GM12878 (cell line): ENCODE results near the gene FTSJ1. TPM values are rescaled to one million over a fixed set of nuclear protein-coding genes. Genes with fewer than 3 reads are reported as not detected.

Experiments used
- ATAC-seq: fragments of 200-7000 bp; cut with Tn5 transposase; 3 replicates; pipeline ENCODE4 v1.9.1; 2020; ENCODE audit warnings: mild to moderate bottlenecking, moderate library complexity
- BruUV-seq: library from RNA; stranded (reverse); fragments of 400-500 nt; replicated peaks from 2 replicates; lab custom pipeline; 2021; lab: Mats Ljungman, UMichigan
- CTCF ChIA-PET: fragments of 300-600 bp; sonication (Branson Sonifier 250); formaldehyde crosslinking; extraction: SDS; loops from one replicate; lab custom pipeline; 2021; ENCODE audit warnings: inconsistent platforms; lab: Yijun Ruan, JAX
- POLR2A ChIA-PET: fragments of 350-600 bp; formaldehyde crosslinking; extraction: SDS; loops from one replicate; lab custom pipeline; 2021; ENCODE audit warnings: inconsistent platforms; lab: Charles Lee
- RAD21 ChIA-PET: fragments of 300-600 bp; sonication (Branson Sonifier 250); formaldehyde crosslinking; loops from one replicate; lab custom pipeline; 2023; ENCODE audit warnings: antibody characterized with exemption; ENCODE audit not compliant: unreplicated experiment; lab: Charles Lee
- SMC1A ChIA-PET: fragments of 300-600 bp; sonication (Branson Sonifier 250); formaldehyde crosslinking; loops from one replicate; lab custom pipeline; 2023; ENCODE audit not compliant: unreplicated experiment, uncharacterized antibody; lab: Charles Lee
- DNase-seq: peaks from one replicate; pipeline ENCODE4 v3.0.0-alpha.2; 2011; ENCODE audit warnings: low read depth, low spot score
- FAIRE-seq: peaks from 3 replicates; lab custom pipeline; 2011; peaks lifted over from hg19 to GRCh38; lab: Jason Lieb, UNC
- H2AFZ ChIP-seq: 2 replicates; pipeline ENCODE4 v1.6.0; 2011; ENCODE audit warnings: low read depth, low read length, control low read depth; ENCODE audit not compliant: control insufficient read depth
- H3K27ac ChIP-seq: 2 replicates; pipeline ENCODE4 v1.5.1; 2011; ENCODE audit warnings: control low read depth; ENCODE audit not compliant: control insufficient read depth, insufficient read depth
- H3K27me3 ChIP-seq, 2 experiments: replicated peaks in 1 of 2; 2 replicates each; pipeline versions ENCODE4 v1.6.0 to v1.6.1; 2011; ENCODE audit warnings: low read length in 1 of 2; ENCODE audit not compliant: control insufficient read depth in 2 of 2, insufficient read depth in 2 of 2
- H3K36me3 ChIP-seq, 2 experiments: 2 replicates each; pipeline ENCODE4 v1.5.1; 2011; ENCODE audit warnings: low read length in 1 of 2; ENCODE audit not compliant: control insufficient read depth in 2 of 2, insufficient read depth in 2 of 2
- H3K4me1 ChIP-seq: 2 replicates; pipeline ENCODE4 v1.6.1; 2011; ENCODE audit warnings: mild to moderate bottlenecking, low read length, moderate library complexity, mixed read lengths; ENCODE audit not compliant: control insufficient read depth, insufficient read depth
- H3K4me2 ChIP-seq: 2 replicates; pipeline ENCODE4 v1.6.0; 2011; ENCODE audit warnings: control low read depth; ENCODE audit not compliant: control insufficient read depth, insufficient read depth
- H3K4me3 ChIP-seq: fragments of 200-600 bp; sonication (generic); 2 replicates; pipeline ENCODE4 v1.5.1; 2016
- H3K79me2 ChIP-seq: 2 replicates; pipeline ENCODE4 v1.6.0; 2011; ENCODE audit warnings: low read length; ENCODE audit not compliant: control insufficient read depth, insufficient read depth
- H3K9ac ChIP-seq: 2 replicates; pipeline ENCODE4 v1.8.0; 2011; ENCODE audit warnings: low read length, control low read depth, mixed read lengths; ENCODE audit not compliant: control insufficient read depth, insufficient read depth
- H3K9me3 ChIP-seq: replicated peaks from 3 replicates; pipeline ENCODE4 v1.5.1; 2011; ENCODE audit warnings: mild to moderate bottlenecking, low read length; ENCODE audit not compliant: control insufficient read depth, insufficient read depth
- H4K20me1 ChIP-seq: 2 replicates; pipeline ENCODE4 v1.6.0; 2011; ENCODE audit not compliant: control insufficient read depth, insufficient read depth
- CUX1 ChIP-seq: IDR thresholded peaks from 2 replicates; pipeline ENCODE4 v1.6.1; 2012; ENCODE audit warnings: improper control_type of control experiment, low read depth, low read length; ENCODE audit not compliant: insufficient replicate concordance
- ELK1 ChIP-seq: IDR thresholded peaks from 2 replicates; pipeline ENCODE4 v1.6.1; 2012; ENCODE audit warnings: low read depth, low read length, improper control_type of control experiment
- FOXK2 ChIP-seq: fragments of 450-650 bp; IDR thresholded peaks from 2 replicates; pipeline ENCODE4 v1.6.1; 2017; ENCODE audit warnings: mild to moderate bottlenecking, moderate library complexity
- NFYA ChIP-seq: IDR thresholded peaks from 2 replicates; pipeline ENCODE4 v1.6.1; 2011; ENCODE audit warnings: low read depth, mild to moderate bottlenecking, low read length, improper control_type of control experiment, borderline replicate concordance
- POLR2A ChIP-seq: IDR thresholded peaks from 2 replicates; pipeline ENCODE4 v1.6.1; 2011; ENCODE audit warnings: low read depth, mild to moderate bottlenecking, low read length
- POLR2AphosphoS5 ChIP-seq: IDR thresholded peaks from 2 replicates; pipeline ENCODE4 v1.6.1; 2011; ENCODE audit warnings: mild to moderate bottlenecking, low read length, inconsistent platforms
- SMARCA5 ChIP-seq: fragments of 450-650 bp; IDR thresholded peaks from 2 replicates; pipeline ENCODE4 v1.6.1; 2017; ENCODE audit warnings: mild to moderate bottlenecking
- YBX1 ChIP-seq: fragments of 450-650 bp; IDR thresholded peaks from 2 replicates; pipeline ENCODE4 v1.6.1; 2016; ENCODE audit warnings: antibody characterized with exemption
- ZNF207 ChIP-seq: fragments of 450-650 bp; IDR thresholded peaks from 2 replicates; pipeline ENCODE4 v1.6.1; 2014; ENCODE audit warnings: antibody characterized with exemption, mild to moderate bottlenecking, borderline replicate concordance
- ZNF217 ChIP-seq: fragments of 450-650 bp; IDR thresholded peaks from 2 replicates; pipeline ENCODE4 v1.6.1; 2017; ENCODE audit warnings: antibody characterized with exemption, mild to moderate bottlenecking
- WGBS: methylation state at CpG from one replicate; pipeline ENCODE4 v1.1.6; 2016; ENCODE audit warnings: low lambda C conversion rate; ENCODE audit not compliant: insufficient replicate concordance, insufficient coverage; ENCODE audit errors: missing lambda C conversion rate; 5-methylcytosine and 5-hydroxymethylcytosine counted together
- in situ Hi-C: fragments of 300-500 bp; cut with MboI; formaldehyde crosslinking; loops from 9 replicates; pipeline ENCODE4 v1.14.3; 2018; ENCODE audit warnings: mixed read lengths
- intact Hi-C: fragments of 100-400 bp; cut with micrococcal nuclease; formaldehyde crosslinking; loops from one replicate; pipeline ENCODE4 v1.14.2; 2022; ENCODE audit not compliant: unreplicated experiment
- polyA plus RNA-seq, 11 experiments: library from polyadenylated mRNA; depleted of rRNA in 4 of 11; unstranded in 6 of 11; stranded (reverse) in 5 of 11; fragments of >200 nt; fragmentation: Nextera tagmentation in 4 of 11; fragmentation: Illumina TruSeq in 1 of 11; extraction: Ambion mirVana in 4 of 11; extraction: Trizol in 1 of 11; gene quantifications; 1 replicate in 1 of 11; 2 replicates in 10 of 11; pipeline versions ENCODE4 v1.2.1 to v1.2.3, GENCODE V29; 2011 to 2016; ENCODE audit warnings: inconsistent platforms in 2 of 11, missing spikeins in 2 of 11, low read depth in 1 of 11
- total RNA-seq, 4 experiments: library from RNA; depleted of rRNA in 3 of 4; stranded (reverse); fragments of >200 nt in 3 of 4; fragmentation: Illumina TruSeq in 1 of 4; extraction: Trizol in 1 of 4; gene quantifications; 2 replicates each; pipeline versions ENCODE4 v1.2.1 to v1.2.3, GENCODE V29; 2013 to 2021
- TF ChIP-seq, protein P1 (sequence below): fragments of 450-650 bp; IDR thresholded peaks from 2 replicates; pipeline ENCODE4 v1.6.1; 2017; ENCODE audit warnings: mild to moderate bottlenecking
- TF ChIP-seq, protein P2 (sequence below): fragments of 450-650 bp; IDR thresholded peaks from 2 replicates; pipeline ENCODE4 v1.6.1; 2017; ENCODE audit warnings: borderline replicate concordance

FTSJ1 gene
- total and polyA plus RNA-seq, 10 of the 15 experiments (the other 5 are each of a cell fraction or from before 2014, with no cell fraction given), result 8.8 to 87.8 (median 57.9) TPM

GRCh38 chrX:48470833-48471118 is 5.2 kb upstream of the FTSJ1 start:
- Histone ChIP-seq H3K27ac (no peak overlapping the region), H3K36me3 (no peaks in the 10 kb centered on the region), H2AFZ (no peak overlapping the region), H4K20me1 (no peaks in the 10 kb centered on the region), H3K4me2 (no peak overlapping the region), H3K79me2 (peaks cover 26% of the 10 kb centered on the region), H3K4me3 (no peak overlapping the region), H3K4me1 (peaks cover 6% of the 10 kb centered on the region), H3K27me3 (no peaks in the 10 kb centered on the region), H3K9ac (no peak overlapping the region), H3K9me3 (no peaks in the 10 kb centered on the region)
- ChIA-PET CTCF (interaction anchor here (0.6 kb wide), 1 partner anchor 265 kb away, joined by 4 read pairs; no protein-coding TSS in a partner anchor), POLR2A (no interaction called here), RAD21 (no interaction called here), SMC1A (no interaction called here)
- DNase-seq, result no peak
- intact Hi-C loops, result loop anchor here (10.0 kb wide), 1 partner anchor 424 kb away; the partner anchor contains the start of genes PQBP1 and TIMM17B
- FAIRE-seq, result no peak
- ATAC-seq, result no peak
- BruUV-seq, result no TSS peak
- 82% methylated on average over 9 of the region's 9 CpGs for WGBS
- in situ Hi-C loops, result no loop called here
- TF ChIP-seq SMARCA5, result no peak
- TF ChIP-seq NFYA, result no peak
- TF ChIP-seq, protein P1, sequence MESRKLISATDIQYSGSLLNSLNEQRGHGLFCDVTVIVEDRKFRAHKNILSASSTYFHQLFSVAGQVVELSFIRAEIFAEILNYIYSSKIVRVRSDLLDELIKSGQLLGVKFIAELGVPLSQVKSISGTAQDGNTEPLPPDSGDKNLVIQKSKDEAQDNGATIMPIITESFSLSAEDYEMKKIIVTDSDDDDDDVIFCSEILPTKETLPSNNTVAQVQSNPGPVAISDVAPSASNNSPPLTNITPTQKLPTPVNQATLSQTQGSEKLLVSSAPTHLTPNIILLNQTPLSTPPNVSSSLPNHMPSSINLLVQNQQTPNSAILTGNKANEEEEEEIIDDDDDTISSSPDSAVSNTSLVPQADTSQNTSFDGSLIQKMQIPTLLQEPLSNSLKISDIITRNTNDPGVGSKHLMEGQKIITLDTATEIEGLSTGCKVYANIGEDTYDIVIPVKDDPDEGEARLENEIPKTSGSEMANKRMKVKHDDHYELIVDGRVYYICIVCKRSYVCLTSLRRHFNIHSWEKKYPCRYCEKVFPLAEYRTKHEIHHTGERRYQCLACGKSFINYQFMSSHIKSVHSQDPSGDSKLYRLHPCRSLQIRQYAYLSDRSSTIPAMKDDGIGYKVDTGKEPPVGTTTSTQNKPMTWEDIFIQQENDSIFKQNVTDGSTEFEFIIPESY, result no peak
- no peak for TF ChIP-seq FOXK2
- TF ChIP-seq, protein P2, sequence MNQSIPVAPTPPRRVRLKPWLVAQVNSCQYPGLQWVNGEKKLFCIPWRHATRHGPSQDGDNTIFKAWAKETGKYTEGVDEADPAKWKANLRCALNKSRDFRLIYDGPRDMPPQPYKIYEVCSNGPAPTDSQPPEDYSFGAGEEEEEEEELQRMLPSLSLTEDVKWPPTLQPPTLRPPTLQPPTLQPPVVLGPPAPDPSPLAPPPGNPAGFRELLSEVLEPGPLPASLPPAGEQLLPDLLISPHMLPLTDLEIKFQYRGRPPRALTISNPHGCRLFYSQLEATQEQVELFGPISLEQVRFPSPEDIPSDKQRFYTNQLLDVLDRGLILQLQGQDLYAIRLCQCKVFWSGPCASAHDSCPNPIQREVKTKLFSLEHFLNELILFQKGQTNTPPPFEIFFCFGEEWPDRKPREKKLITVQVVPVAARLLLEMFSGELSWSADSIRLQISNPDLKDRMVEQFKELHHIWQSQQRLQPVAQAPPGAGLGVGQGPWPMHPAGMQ, result no peak
- TF ChIP-seq CUX1, result no peak
- no peak for TF ChIP-seq YBX1
- no peak for TF ChIP-seq POLR2AphosphoS5
- TF ChIP-seq ZNF207, result no peak
- no peak for TF ChIP-seq POLR2A
- TF ChIP-seq ELK1, result no peak
- no peak for TF ChIP-seq ZNF217
